Measurements from ENCODE around the gene FYN. TPM values are rescaled to one million over a fixed set of nuclear protein-coding genes. Genes with fewer than 3 reads are reported as not detected.

FYN gene
- total and polyA plus RNA-seq, 2 of the 13 experiments (the other 11 are each of a cell fraction or from before 2014, with no cell fraction given), result 15.5 to 24.6 TPM

- POLR2A ChIA-PET, result no interaction called here
- in situ Hi-C loops (cut with HindIII; ENCODE audit: extremely low pct_ligation_motif_present, low pct_unique_long_range_greater_than_20kb), result no loop called here
These were observed 136.2 kb downstream of the FYN start for GRCh38 chr6:111737065-111737521.

DNA sequence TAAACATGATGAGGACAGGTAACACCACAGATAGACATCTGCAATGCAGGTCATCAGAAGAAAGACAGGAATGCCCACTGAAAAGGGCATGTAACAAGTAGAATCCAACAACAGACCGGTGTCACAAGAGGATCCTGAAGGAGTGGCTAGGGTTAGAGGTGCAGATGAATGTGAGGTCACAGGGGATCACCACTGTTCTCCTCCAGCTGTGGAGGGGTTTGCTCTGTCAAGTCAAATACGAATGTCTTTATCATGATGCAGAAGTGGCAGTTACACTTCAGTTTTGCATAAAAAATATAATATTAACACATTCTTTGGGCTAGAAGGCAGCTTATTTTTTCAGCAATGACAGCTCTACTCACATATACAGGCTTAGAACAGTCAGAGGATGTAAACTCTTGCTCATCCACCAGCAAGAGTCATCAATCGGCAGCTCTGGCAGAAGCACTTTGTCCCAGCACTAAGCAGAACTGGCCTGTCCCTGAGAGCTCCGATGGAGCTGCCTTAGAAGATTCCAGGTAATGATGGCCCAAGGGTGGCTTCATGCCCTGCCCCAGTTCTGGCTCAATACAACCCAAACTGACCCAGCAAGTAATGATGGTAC, 137.1 kb downstream of the FYN start:
- BruUV-seq (replicated peaks), result no TSS peak
- H3K27ac ChIP-seq (ENCODE audit: extremely low read length, insufficient read depth, low read length), result no peak overlapping the region
- ChIA-PET CTCF (ENCODE audit: low intra/inter-chr PET ratio, low total read pairs) (no interaction called here), POLR2A (no interaction called here)
- no peaks in the 10 kb centered on the region for H4K20me1 ChIP-seq (ENCODE audit: insufficient read depth, low read length)
- WGBS (ENCODE audit: low lambda C conversion rate), result 77% methylated on average over 2 of the region's 4 CpGs
- H2AFZ ChIP-seq (ENCODE audit: low read length), result no peak overlapping the region
- no peaks in the 10 kb centered on the region for H3K9me3 ChIP-seq (ENCODE audit: low read length)
- H3K4me3 ChIP-seq (replicated peaks in 1 of 3; ENCODE audit: insufficient read depth in 1 of 3, low read depth in 2 of 3, low read length in 3 of 3), result no peak overlapping the region
- H3K4me1 ChIP-seq (ENCODE audit: insufficient read depth, low read length), result peaks cover 35% of the 10 kb centered on the region
- ATAC-seq (no peak), FAIRE-seq (no peak), DNase-seq (ENCODE audit: low spot score) (no peak)
- no peak overlapping the region for H3K9ac ChIP-seq (ENCODE audit: insufficient read depth, low read depth, low read length)
- intact Hi-C loops (cut with micrococcal nuclease; ENCODE audit: unreplicated experiment) (no loop called here), in situ Hi-C loops (cut with HindIII; ENCODE audit: extremely low pct_ligation_motif_present, low pct_unique_long_range_greater_than_20kb) (no loop called here)
- no peak overlapping the region for H3K4me2 ChIP-seq (ENCODE audit: low read depth, low read length)
- H3K27me3 ChIP-seq (ENCODE audit: control insufficient read depth in 1 of 2, insufficient read depth in 2 of 2, low read length in 2 of 2), result no peaks in the 10 kb centered on the region
- H3K79me2 ChIP-seq (ENCODE audit: insufficient read depth, low read length), result no peaks in the 10 kb centered on the region
- no peaks in the 10 kb centered on the region for H3K36me3 ChIP-seq (replicated peaks in 1 of 2; ENCODE audit: control insufficient read depth in 1 of 2, insufficient read depth in 2 of 2, low read length in 2 of 2)
- no peak for TF ChIP-seq CREB3 (CRISPR knock-in tag; IDR thresholded peaks at IDR 0.05)
- TF ChIP-seq ZNF432 (CRISPR knock-in tag; IDR thresholded peaks at IDR 0.05; ENCODE audit: borderline replicate concordance), result no peak
- TF ChIP-seq DBP (CRISPR knock-in tag; IDR thresholded peaks at IDR 0.05; ENCODE audit: not compliant biosample characterization), result no peak
- no peak for TF ChIP-seq GPN1 (CRISPR knock-in tag; IDR thresholded peaks at IDR 0.05; ENCODE audit: borderline replicate concordance)
- no peak for TF ChIP-seq FIP1L1 (IDR thresholded peaks at IDR 0.05; ENCODE audit: borderline replicate concordance, insufficient read depth, low read depth, low read length)
- TF ChIP-seq, protein P1, sequence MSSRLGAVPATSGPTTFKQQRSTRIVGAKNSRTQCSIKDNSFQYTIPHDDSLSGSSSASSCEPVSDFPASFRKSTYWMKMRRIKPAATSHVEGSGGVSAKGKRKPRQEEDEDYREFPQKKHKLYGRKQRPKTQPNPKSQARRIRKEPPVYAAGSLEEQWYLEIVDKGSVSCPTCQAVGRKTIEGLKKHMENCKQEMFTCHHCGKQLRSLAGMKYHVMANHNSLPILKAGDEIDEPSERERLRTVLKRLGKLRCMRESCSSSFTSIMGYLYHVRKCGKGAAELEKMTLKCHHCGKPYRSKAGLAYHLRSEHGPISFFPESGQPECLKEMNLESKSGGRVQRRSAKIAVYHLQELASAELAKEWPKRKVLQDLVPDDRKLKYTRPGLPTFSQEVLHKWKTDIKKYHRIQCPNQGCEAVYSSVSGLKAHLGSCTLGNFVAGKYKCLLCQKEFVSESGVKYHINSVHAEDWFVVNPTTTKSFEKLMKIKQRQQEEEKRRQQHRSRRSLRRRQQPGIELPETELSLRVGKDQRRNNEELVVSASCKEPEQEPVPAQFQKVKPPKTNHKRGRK (CRISPR knock-in tag; IDR thresholded peaks at IDR 0.05), result no peak
- TF ChIP-seq MEIS1 (CRISPR knock-in tag; IDR thresholded peaks at IDR 0.05; ENCODE audit: borderline replicate concordance), result no peak

More at GRCh38 chr6:111737065-111737521, 136.2 kb downstream of the FYN start:
- no peak overlapping the region for H3K9ac ChIP-seq (ENCODE audit: insufficient read depth, low read depth, low read length)
- no peaks in the 10 kb centered on the region for H3K9me3 ChIP-seq (ENCODE audit: low read length)
- TF ChIP-seq FOXA3 (CRISPR knock-in tag; IDR thresholded peaks at IDR 0.05) (peak; percentile 8; the same call in 1 of the 2 replicates), SOX13 (IDR thresholded peaks at IDR 0.05) (no peak), SOX13 (CRISPR knock-in tag; conservative IDR thresholded peaks at IDR 0.05 in 1 of 2, IDR thresholded peaks at IDR 0.05 in 1 of 2) (peak in 1 of 2 experiments; percentile 38; a peak in 1 of 4 replicates), SOX6 (IDR thresholded peaks at IDR 0.05) (no peak), SOX6 (CRISPR knock-in tag; IDR thresholded peaks at IDR 0.05) (0 out of 2 replicates have a peak, but pooled peaks have one; percentile 24)
- TF ChIP-seq, protein P2, sequence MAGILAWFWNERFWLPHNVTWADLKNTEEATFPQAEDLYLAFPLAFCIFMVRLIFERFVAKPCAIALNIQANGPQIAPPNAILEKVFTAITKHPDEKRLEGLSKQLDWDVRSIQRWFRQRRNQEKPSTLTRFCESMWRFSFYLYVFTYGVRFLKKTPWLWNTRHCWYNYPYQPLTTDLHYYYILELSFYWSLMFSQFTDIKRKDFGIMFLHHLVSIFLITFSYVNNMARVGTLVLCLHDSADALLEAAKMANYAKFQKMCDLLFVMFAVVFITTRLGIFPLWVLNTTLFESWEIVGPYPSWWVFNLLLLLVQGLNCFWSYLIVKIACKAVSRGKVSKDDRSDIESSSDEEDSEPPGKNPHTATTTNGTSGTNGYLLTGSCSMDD (CRISPR knock-in tag; IDR thresholded peaks at IDR 0.05), result no peak
- H3K36me3 ChIP-seq (replicated peaks in 1 of 2; ENCODE audit: control insufficient read depth in 1 of 2, insufficient read depth in 2 of 2, low read length in 2 of 2), result no peaks in the 10 kb centered on the region
- no peak overlapping the region for H3K27ac ChIP-seq (ENCODE audit: extremely low read length, insufficient read depth, low read length)
- CTCF ChIA-PET (ENCODE audit: low intra/inter-chr PET ratio, low total read pairs), result no interaction called here
- no peak overlapping the region for H3K4me3 ChIP-seq (replicated peaks in 1 of 3; ENCODE audit: insufficient read depth in 1 of 3, low read depth in 2 of 3, low read length in 3 of 3)
- FAIRE-seq (peak; percentile 23), ATAC-seq (peak; percentile 61), DNase-seq (ENCODE audit: low spot score) (peak; percentile 41)
- no peaks in the 10 kb centered on the region for H3K27me3 ChIP-seq (ENCODE audit: control insufficient read depth in 1 of 2, insufficient read depth in 2 of 2, low read length in 2 of 2)
- intact Hi-C loops (cut with micrococcal nuclease; ENCODE audit: unreplicated experiment), result no loop called here
- no peaks in the 10 kb centered on the region for H4K20me1 ChIP-seq (ENCODE audit: insufficient read depth, low read length)
- WGBS (ENCODE audit: low lambda C conversion rate), result 38% methylated on average over 3 of the region's 3 CpGs
- H3K4me1 ChIP-seq (ENCODE audit: insufficient read depth, low read length), result peaks cover 35% of the 10 kb centered on the region
- no peaks in the 10 kb centered on the region for H3K79me2 ChIP-seq (ENCODE audit: insufficient read depth, low read length)
- H2AFZ ChIP-seq (ENCODE audit: low read length), result no peak overlapping the region
- H3K4me2 ChIP-seq (ENCODE audit: low read depth, low read length), result peak overlapping the region; percentile 10; the same call in 1 of the 2 replicates
- BruUV-seq (replicated peaks), result no TSS peak

Data from HepG2 (cell line).